PC-3 (cell line): ENCODE measurements around the gene ZFPM1.

Experiments used
- CTCF ChIP-seq: fragments of 300-600 bp; sonication (generic); conservative IDR thresholded peaks from 2 replicates; pipeline ENCODE4 v1.5.1; 2017; ENCODE audit warnings: antibody characterized with exemption, low read depth, mild to moderate bottlenecking, low read length
- EZH2 ChIP-seq: fragments of 300-600 bp; sonication (generic); IDR thresholded peaks from one replicate; pipeline ENCODE4 v1.6.1; 2017; ENCODE audit warnings: antibody characterized with exemption, mild to moderate bottlenecking, low read length; ENCODE audit not compliant: unreplicated experiment
- EZH2phosphoT487 ChIP-seq: fragments of 300-600 bp; sonication (generic); IDR thresholded peaks from 2 replicates; pipeline ENCODE4 v1.6.1; 2018; ENCODE audit warnings: mild to moderate bottlenecking, antibody characterized with exemption, low read length, borderline replicate concordance

- TF ChIP-seq EZH2: no peak
- TF ChIP-seq CTCF: no peak
- no peak for TF ChIP-seq EZH2phosphoT487
These were observed 36.2 kb downstream of the ZFPM1 start for GRCh38 chr16:88489163-88489741.
